Neural progenitor cell (in vitro differentiated cells): ENCODE results near the gene AGAP3. TPM values are rescaled to one million over a fixed set of nuclear protein-coding genes. Genes with fewer than 3 reads are reported as not detected.

Experiments
- DNase-seq: peaks from one replicate; pipeline ENCODE4 v3.0.0-alpha.2; 2016; ENCODE audit warnings: low spot score
- H2AFZ ChIP-seq: fragments of 200-600 bp; sonication (generic); replicated peaks from 2 replicates; pipeline ENCODE4 v1.6.1; 2016; ENCODE audit warnings: antibody characterized with exemption
- H3F3A ChIP-seq: fragments of 200-600 bp; sonication (generic); 2 replicates; pipeline ENCODE4 v1.6.1; 2016; ENCODE audit warnings: antibody characterized with exemption, low read depth
- H3K27ac ChIP-seq: fragments of 200-600 bp; sonication (generic); 2 replicates; pipeline ENCODE4 v1.5.1; 2016; ENCODE audit warnings: mild to moderate bottlenecking
- H3K27me3 ChIP-seq: fragments of 200-600 bp; sonication (generic); 2 replicates; pipeline ENCODE4 v1.6.1; 2016; ENCODE audit warnings: mild to moderate bottlenecking, moderate library complexity
- H3K36me3 ChIP-seq: fragments of 200-600 bp; sonication (generic); 2 replicates; pipeline ENCODE4 v1.5.1; 2016
- H3K4me1 ChIP-seq: fragments of 200-600 bp; sonication (generic); 2 replicates; pipeline ENCODE4 v1.6.1; 2016; ENCODE audit warnings: mixed run types
- H3K4me2 ChIP-seq: fragments of 200-600 bp; sonication (generic); 2 replicates; pipeline ENCODE4 v1.6.1; 2016
- H3K4me3 ChIP-seq: fragments of 200-600 bp; sonication (generic); 2 replicates; pipeline ENCODE4 v1.5.1; 2016
- H3K79me2 ChIP-seq: fragments of 200-600 bp; sonication (generic); 2 replicates; pipeline ENCODE4 v1.6.1; 2016; ENCODE audit warnings: low read depth
- H3K9ac ChIP-seq: fragments of 200-600 bp; sonication (generic); 2 replicates; pipeline ENCODE4 v1.6.1; 2016
- H3K9me3 ChIP-seq: fragments of 200-600 bp; sonication (generic); 2 replicates; pipeline ENCODE4 v1.5.1; 2016; ENCODE audit warnings: low read depth
- H4K20me1 ChIP-seq: fragments of 200-600 bp; sonication (generic); 2 replicates; pipeline ENCODE4 v1.6.1; 2016; ENCODE audit warnings: low read depth
- H3K27ac Mint-ChIP-seq: 3 replicates; pipeline ENCODE4 v1.8.0; 2021; ENCODE audit warnings: mixed read lengths
- H3K27me3 Mint-ChIP-seq: 2 replicates; pipeline ENCODE4 v1.8.0; 2022; ENCODE audit warnings: low read depth, mild to moderate bottlenecking, inconsistent platforms, moderate library complexity, mixed read lengths; ENCODE audit not compliant: insufficient read depth
- H3K36me3 Mint-ChIP-seq: 3 replicates; pipeline ENCODE4 v1.8.0; 2021; ENCODE audit warnings: mixed read lengths
- H3K4me1 Mint-ChIP-seq: 3 replicates; pipeline ENCODE4 v1.8.0; 2021; ENCODE audit warnings: mixed read lengths
- H3K4me3 Mint-ChIP-seq: 3 replicates; pipeline ENCODE4 v1.8.0; 2021; ENCODE audit warnings: mild to moderate bottlenecking, moderate library complexity, mixed read lengths
- H3K9me3 Mint-ChIP-seq: 3 replicates; pipeline ENCODE4 v1.8.0; 2020; ENCODE audit warnings: mixed read lengths
- EZH2 ChIP-seq: fragments of 200-600 bp; sonication (generic); IDR thresholded peaks from 2 replicates; pipeline ENCODE4 v1.6.1; 2017; ENCODE audit warnings: antibody characterized with exemption, mild to moderate bottlenecking, moderate library complexity
- EZH2phosphoT487 ChIP-seq: fragments of 200-600 bp; sonication (generic); IDR thresholded peaks from 2 replicates; pipeline ENCODE4 v1.6.1; 2017; ENCODE audit warnings: antibody characterized with exemption
- total RNA-seq: library from RNA; depleted of rRNA; stranded (reverse); fragments of >200 nt; gene quantifications from 2 replicates; pipeline ENCODE4 v1.2.3, GENCODE V29; 2015; ENCODE audit warnings: low replicate concordance
- TF ChIP-seq, protein P1 (sequence below): fragments of 200-600 bp; sonication (generic); IDR thresholded peaks from 2 replicates; pipeline ENCODE4 v1.5.1; 2017; ENCODE audit warnings: antibody characterized with exemption, mild to moderate bottlenecking

Gene AGAP3
- total RNA-seq, 1 donor from 2014 or later: 38.9 TPM

DNA sequence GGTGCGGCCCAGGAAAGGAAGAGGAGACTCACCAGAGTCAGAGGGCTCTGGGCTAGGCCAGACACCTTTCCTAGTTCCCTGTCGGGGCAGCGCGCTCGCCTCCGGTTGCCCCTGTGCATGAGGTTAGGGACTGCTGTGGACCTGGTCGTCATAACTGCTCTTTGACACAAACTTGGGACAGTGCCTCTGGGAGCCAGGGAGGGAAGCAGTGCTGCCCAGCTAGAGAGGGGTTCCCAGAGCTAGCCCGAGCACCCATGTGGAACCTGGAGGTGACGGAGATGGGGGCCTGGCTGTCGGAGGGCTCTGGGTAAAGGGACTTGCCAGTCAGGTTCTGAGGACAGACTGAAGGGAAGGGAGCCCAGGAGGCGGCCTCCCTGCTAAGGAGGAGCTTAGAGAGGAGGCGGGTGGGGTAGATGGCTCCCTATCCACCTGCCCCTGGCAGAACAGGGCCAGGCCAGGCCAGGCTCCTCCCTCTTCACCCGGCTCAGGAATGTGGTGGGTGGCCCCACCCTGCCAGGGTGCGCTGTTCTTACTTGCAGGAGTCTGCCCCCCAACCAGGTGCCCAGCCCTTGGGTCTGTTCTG, 29.7 kb downstream of the AGAP3 start:
- TF ChIP-seq EZH2: no peak
- TF ChIP-seq, protein P1, sequence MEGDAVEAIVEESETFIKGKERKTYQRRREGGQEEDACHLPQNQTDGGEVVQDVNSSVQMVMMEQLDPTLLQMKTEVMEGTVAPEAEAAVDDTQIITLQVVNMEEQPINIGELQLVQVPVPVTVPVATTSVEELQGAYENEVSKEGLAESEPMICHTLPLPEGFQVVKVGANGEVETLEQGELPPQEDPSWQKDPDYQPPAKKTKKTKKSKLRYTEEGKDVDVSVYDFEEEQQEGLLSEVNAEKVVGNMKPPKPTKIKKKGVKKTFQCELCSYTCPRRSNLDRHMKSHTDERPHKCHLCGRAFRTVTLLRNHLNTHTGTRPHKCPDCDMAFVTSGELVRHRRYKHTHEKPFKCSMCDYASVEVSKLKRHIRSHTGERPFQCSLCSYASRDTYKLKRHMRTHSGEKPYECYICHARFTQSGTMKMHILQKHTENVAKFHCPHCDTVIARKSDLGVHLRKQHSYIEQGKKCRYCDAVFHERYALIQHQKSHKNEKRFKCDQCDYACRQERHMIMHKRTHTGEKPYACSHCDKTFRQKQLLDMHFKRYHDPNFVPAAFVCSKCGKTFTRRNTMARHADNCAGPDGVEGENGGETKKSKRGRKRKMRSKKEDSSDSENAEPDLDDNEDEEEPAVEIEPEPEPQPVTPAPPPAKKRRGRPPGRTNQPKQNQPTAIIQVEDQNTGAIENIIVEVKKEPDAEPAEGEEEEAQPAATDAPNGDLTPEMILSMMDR: no peak
- TF ChIP-seq EZH2phosphoT487: no peak
- peaks cover 86% of the 10 kb centered on the region for H4K20me1 ChIP-seq
- Mint-ChIP-seq H3K9me3 (no peaks in the 10 kb centered on the region), H3K4me1 (peaks cover 29% of the 10 kb centered on the region), H3K36me3 (peaks cover 5% of the 10 kb centered on the region), H3K27me3 (peaks cover 9% of the 10 kb centered on the region), H3K4me3 (peak overlapping the region; percentile 78), H3K27ac (no peak overlapping the region)
- DNase-seq: no peak
- no peak overlapping the region for H3K27ac ChIP-seq
- peaks cover 51% of the 10 kb centered on the region for H3K79me2 ChIP-seq
- peak overlapping the region; percentile 78 for H3K4me2 ChIP-seq
- no peak overlapping the region for H2AFZ ChIP-seq
- H3K4me1 ChIP-seq: peaks cover 20% of the 10 kb centered on the region
- peaks cover 22% of the 10 kb centered on the region for H3F3A ChIP-seq
- H3K27me3 ChIP-seq: peaks cover 17% of the 10 kb centered on the region
- H3K9ac ChIP-seq: no peak overlapping the region
- peak overlapping the region; percentile 47 for H3K4me3 ChIP-seq
- H3K9me3 ChIP-seq: no peaks in the 10 kb centered on the region
- no peaks in the 10 kb centered on the region for H3K36me3 ChIP-seq

DNA sequence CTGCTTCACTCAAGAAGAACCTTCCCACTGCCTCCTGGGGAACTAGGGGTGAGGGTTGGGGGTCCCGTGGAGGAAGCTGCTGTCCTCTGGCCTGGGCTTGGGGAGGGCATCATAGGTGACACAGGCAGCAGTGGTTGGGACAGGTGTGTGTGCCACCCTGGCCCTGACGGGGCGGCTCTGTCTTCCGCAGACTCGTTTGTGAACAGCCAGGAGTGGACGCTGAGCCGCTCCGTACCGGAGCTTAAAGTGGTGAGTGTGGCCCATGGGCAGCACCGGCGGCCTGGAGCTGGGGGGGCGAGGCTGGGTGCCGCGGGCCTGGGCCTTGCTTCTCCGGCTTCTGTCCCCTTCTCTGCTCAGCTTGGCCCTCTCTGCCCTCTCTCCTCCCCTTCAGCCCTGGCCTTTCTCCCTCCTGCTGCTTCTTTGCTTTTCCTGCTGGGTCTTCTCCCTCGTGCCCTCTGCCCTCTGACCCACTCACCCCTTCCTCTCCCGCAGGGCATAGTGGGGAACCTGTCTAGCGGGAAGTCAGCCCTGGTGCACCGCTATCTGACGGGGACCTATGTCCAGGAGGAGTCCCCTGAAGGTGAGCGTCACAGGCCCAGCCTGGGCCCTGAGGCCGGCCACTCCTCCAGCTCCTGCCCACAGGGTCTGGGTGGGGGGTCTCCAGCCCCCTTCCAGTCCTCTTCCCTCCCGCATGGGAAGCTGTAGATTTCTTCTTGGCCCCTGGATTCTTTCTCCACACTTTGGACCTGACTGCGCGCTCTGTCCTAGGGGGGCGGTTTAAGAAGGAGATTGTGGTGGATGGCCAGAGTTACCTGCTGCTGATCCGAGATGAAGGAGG, 30.5 kb downstream of the AGAP3 start:
- Mint-ChIP-seq H3K4me3 (no peak overlapping the region), H3K27ac (no peak overlapping the region), H3K27me3 (peaks cover 9% of the 10 kb centered on the region), H3K9me3 (no peaks in the 10 kb centered on the region), H3K4me1 (peaks cover 31% of the 10 kb centered on the region), H3K36me3 (peaks cover 11% of the 10 kb centered on the region)
- Histone ChIP-seq H2AFZ (no peak overlapping the region), H3K27ac (no peak overlapping the region), H3K9me3 (no peaks in the 10 kb centered on the region), H3F3A (peaks cover 22% of the 10 kb centered on the region), H3K9ac (no peak overlapping the region), H3K79me2 (peaks cover 42% of the 10 kb centered on the region), H3K4me3 (no peak overlapping the region), H3K36me3 (no peaks in the 10 kb centered on the region), H3K27me3 (peaks cover 17% of the 10 kb centered on the region), H3K4me2 (peak overlapping the region; percentile 78), H3K4me1 (peaks cover 20% of the 10 kb centered on the region), H4K20me1 (peaks cover 83% of the 10 kb centered on the region)
- DNase-seq: no peak
- TF ChIP-seq EZH2 (no peak), EZH2phosphoT487 (no peak)
- TF ChIP-seq, protein P1: no peak

- Histone ChIP-seq H3K9me3 (no peaks in the 10 kb centered on the region), H3F3A (peaks cover 22% of the 10 kb centered on the region), H3K27ac (no peak overlapping the region), H3K4me1 (peaks cover 20% of the 10 kb centered on the region), H3K79me2 (peaks cover 34% of the 10 kb centered on the region), H3K9ac (no peak overlapping the region), H3K27me3 (peaks cover 17% of the 10 kb centered on the region), H4K20me1 (peaks cover 76% of the 10 kb centered on the region), H3K4me2 (no peak overlapping the region), H2AFZ (no peak overlapping the region), H3K4me3 (no peak overlapping the region), H3K36me3 (no peaks in the 10 kb centered on the region)
- H3K4me1 Mint-ChIP-seq: peaks cover 24% of the 10 kb centered on the region
- TF ChIP-seq, protein P1: no peak
- no peak for TF ChIP-seq EZH2
- TF ChIP-seq EZH2phosphoT487: no peak
- no peak overlapping the region for H3K27ac Mint-ChIP-seq
- no peaks in the 10 kb centered on the region for H3K9me3 Mint-ChIP-seq
- H3K36me3 Mint-ChIP-seq: peaks cover 12% of the 10 kb centered on the region
- no peak for DNase-seq
- no peak overlapping the region for H3K4me3 Mint-ChIP-seq
- peaks cover 9% of the 10 kb centered on the region for H3K27me3 Mint-ChIP-seq
Measured at GRCh38 chr7:151117565-151117964, 31.3 kb downstream of the AGAP3 start.
